ENCODE results near the gene PPM1L.
"Not testable (repeated sequence)": the region's sequence is repeated elsewhere in the genome, so short reads cannot be mapped to it uniquely, and the experiment has no call there.

PPM1L gene

DNA sequence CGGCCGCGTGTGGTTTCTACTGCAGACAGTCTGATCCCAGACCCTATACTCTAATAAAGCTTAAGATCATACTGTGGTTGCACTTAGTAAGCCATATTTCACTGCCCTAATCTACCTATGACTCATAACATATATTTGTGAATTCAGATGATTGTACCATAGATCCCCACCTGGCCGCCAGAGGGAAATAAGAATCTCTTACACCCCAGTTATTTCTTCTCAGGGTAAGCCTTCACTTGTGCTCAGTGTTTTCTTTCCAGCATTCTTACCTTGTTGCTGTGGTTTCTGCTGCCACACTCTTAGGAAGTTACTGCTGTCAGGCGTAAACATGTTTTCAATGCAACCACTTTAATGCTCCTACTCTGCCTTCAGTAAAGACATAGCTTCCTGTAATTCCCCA lies 243.2 kb downstream of the PPM1L start:
- POLR2A ChIA-PET = no interaction called here
- no peak for TF ChIP-seq CTCF (IDR thresholded peaks at IDR 0.05; ENCODE audit: control extremely low read depth, extremely low read depth, low read depth, missing control alignments)
- DNase-seq (ENCODE audit: extremely low spot score) = no peak
- CTCF ChIA-PET = interaction anchor here (1.0 to 1.3 kb wide), 2 partner anchors 10 to 16 kb away, joined by 3 to 5 read pairs; no protein-coding TSS in a partner anchor

DNA sequence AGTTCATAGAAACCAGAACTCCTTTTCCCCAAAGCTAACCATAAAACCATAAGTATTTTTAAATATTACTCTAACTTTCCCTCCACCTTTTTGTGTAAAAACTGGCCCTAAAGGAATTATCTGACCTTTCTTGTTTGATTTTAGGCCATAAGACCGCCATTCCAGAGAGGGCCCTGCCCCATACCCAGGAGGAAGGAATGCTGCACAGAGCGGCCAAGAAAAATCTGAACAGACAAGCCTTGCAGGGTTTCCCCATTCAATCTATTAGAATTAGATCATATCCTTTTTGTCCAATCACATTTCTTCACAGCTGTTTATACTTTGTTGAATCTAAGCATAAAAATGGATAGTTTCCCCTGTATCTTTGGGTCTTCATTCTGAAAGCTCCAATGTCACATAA lies 252.1 kb downstream of the PPM1L start:
- no peak for TF ChIP-seq CTCF (IDR thresholded peaks at IDR 0.05; ENCODE audit: control extremely low read depth, extremely low read depth, low read depth, missing control alignments)
- ChIA-PET POLR2A (no interaction called here), CTCF (interaction anchor here (0.9 to 1.2 kb wide), 3 partner anchors 9 to 267 kb away, joined by 3 read pairs; no protein-coding TSS in a partner anchor)
- DNase-seq (ENCODE audit: extremely low spot score) = no peak

GRCh38 chr3:161010151-161010550 lies 254.1 kb downstream of the PPM1L start:
- POLR2A ChIA-PET; DNase-seq (ENCODE audit: extremely low spot score): not testable (repeated sequence)
- CTCF ChIA-PET = interaction anchor here (1.4 kb wide), 1 partner anchor 10 kb away, joined by 5 read pairs; no protein-coding TSS in a partner anchor

- DNase-seq (ENCODE audit: extremely low spot score) = no peak
- CTCF ChIA-PET = interaction anchor here (1.1 to 1.9 kb wide), 4 partner anchors 9 to 259 kb away, joined by 3 to 4 read pairs (median 4); no protein-coding TSS in a partner anchor
- no peak for TF ChIP-seq CTCF (IDR thresholded peaks at IDR 0.05; ENCODE audit: control extremely low read depth, extremely low read depth, low read depth, missing control alignments)
- POLR2A ChIA-PET = no interaction called here
These were observed 259.1 kb downstream of the PPM1L start for GRCh38 chr3:161014843-161015749.

GRCh38 chr3:161016417-161017313 lies 260.6 kb downstream of the PPM1L start:
- POLR2A ChIA-PET = no interaction called here
- DNase-seq (ENCODE audit: extremely low spot score) = no peak
- no peak for TF ChIP-seq CTCF (IDR thresholded peaks at IDR 0.05; ENCODE audit: control extremely low read depth, extremely low read depth, low read depth, missing control alignments)
- CTCF ChIA-PET = interaction anchor here (1.0 to 1.9 kb wide), 4 partner anchors 8 to 43 kb away, joined by 3 to 6 read pairs (median 4); no protein-coding TSS in a partner anchor

GRCh38 chr3:161017971-161018370 lies 261.9 kb downstream of the PPM1L start:
- CTCF ChIA-PET = interaction anchor here (1.0 to 1.5 kb wide), 3 partner anchors 10 to 62 kb away, joined by 3 to 6 read pairs (median 3); no protein-coding TSS in a partner anchor
- no peak for DNase-seq (ENCODE audit: extremely low spot score)
- no peak for TF ChIP-seq CTCF (IDR thresholded peaks at IDR 0.05; ENCODE audit: control extremely low read depth, extremely low read depth, low read depth, missing control alignments)
- POLR2A ChIA-PET = no interaction called here

Data from GM10248 (cell line).